ENCODE data around the gene TMOD1. TPM values are rescaled to one million over a fixed set of nuclear protein-coding genes. Genes with fewer than 3 reads are reported as not detected.
A peak's percentile ranks its signal among the peaks of the same experiment; 100 is the strongest.
"Not testable (repeated sequence)": the region's sequence is repeated elsewhere in the genome, so short reads cannot be mapped to it uniquely, and the experiment has no call there.

Gene TMOD1
- total and polyA plus RNA-seq, 9 of the 15 experiments (the other 6 are each of a cell fraction or from before 2014, with no cell fraction given) = 7.1 to 41.2 (median 14.2) TPM

DNA sequence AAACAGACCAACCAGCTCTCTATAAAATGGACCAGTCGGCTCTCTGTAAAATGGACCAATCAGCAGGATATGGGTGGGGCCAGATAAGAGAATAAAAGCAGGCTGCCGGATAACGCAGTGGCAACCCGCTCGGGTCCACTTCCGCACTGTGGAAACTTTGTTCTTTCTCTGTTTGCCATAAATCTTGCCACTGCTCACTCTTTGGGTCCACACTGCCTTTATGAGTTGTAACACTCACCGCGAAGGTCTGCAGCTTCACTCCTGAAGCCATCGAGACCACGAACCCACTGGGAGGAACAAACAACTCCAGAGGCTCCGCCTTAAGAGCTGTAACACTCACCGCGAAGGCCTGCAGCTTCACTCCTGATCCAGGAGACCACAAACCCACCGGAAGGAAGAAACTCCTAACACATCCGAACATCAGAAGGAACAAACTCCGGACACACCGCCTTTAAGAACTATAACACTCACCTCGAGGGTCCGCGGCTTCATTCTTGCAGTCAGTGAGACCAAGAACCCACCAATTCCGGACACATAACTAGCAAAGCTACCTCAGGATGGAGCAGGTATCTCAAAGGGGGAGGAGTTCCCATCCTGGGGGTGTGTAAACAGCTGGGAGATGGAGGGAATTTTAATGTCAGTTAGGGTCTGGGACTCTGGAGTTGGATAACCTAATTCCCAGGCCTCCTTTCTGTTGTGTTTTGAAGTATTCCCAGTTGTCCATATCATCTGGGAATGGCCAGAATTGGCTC is 73.6 kb downstream of the TMOD1 start:
- intact Hi-C loops (cut with micrococcal nuclease); H2AFZ ChIP-seq (ENCODE audit: low read depth, low read length); H3K27me3 ChIP-seq (ENCODE audit: control insufficient read depth in 2 of 2, insufficient read depth in 2 of 2, low read length in 2 of 2); H3K4me1 ChIP-seq (replicated peaks in 1 of 2; ENCODE audit: control insufficient read depth in 2 of 2, insufficient read depth in 2 of 2, low read length in 2 of 2); H3K4me3 ChIP-seq; H3K27ac ChIP-seq (ENCODE audit: extremely low read depth, low read depth, low read length); H4K20me1 ChIP-seq (replicated peaks; ENCODE audit: control insufficient read depth, insufficient read depth, low read length); H3K9me3 ChIP-seq (replicated peaks; ENCODE audit: control insufficient read depth, insufficient read depth, low read depth, low read length); H3K4me2 ChIP-seq (ENCODE audit: insufficient read depth, low read length); DNase-seq (ENCODE audit: extremely low read depth in 1 of 4, low spot score in 3 of 4); in situ Hi-C loops (cut with MboI); H3K9ac ChIP-seq (ENCODE audit: insufficient read depth in 1 of 2, low read depth in 2 of 2, low read length in 2 of 2); FAIRE-seq; BruUV-seq (replicated peaks); H3K79me2 ChIP-seq (ENCODE audit: control insufficient read depth, insufficient read depth, low read length); H3K9me1 ChIP-seq (ENCODE audit: control insufficient read depth, insufficient read depth, low read length); ATAC-seq; CTCF ChIA-PET (ENCODE audit: low intra/inter-chr PET ratio): not testable (repeated sequence)
- POLR2A ChIA-PET = interaction anchor here (1.6 kb wide), 1 partner anchor 71 kb away, joined by 6 read pairs; no protein-coding TSS in a partner anchor
- 90% methylated on average over 21 of the region's 21 CpGs for WGBS (ENCODE audit: insufficient coverage, low coverage, missing lambda C conversion rate)
- peaks cover 34% of the 10 kb centered on the region; the same call in 2 of the 3 replicates for H3K36me3 ChIP-seq (ENCODE audit: control insufficient read depth, insufficient read depth, low read length)
- TF ChIP-seq POLR2AphosphoS5 (IDR thresholded peaks at IDR 0.05; ENCODE audit: control insufficient read depth, insufficient read depth, low read depth, low read length) = peak; percentile 6; the same call in 1 of the 2 replicates
- peak; percentile 42 for TF ChIP-seq NFYB (IDR thresholded peaks at IDR 0.05; ENCODE audit: extremely low read depth, insufficient read length)

DNA sequence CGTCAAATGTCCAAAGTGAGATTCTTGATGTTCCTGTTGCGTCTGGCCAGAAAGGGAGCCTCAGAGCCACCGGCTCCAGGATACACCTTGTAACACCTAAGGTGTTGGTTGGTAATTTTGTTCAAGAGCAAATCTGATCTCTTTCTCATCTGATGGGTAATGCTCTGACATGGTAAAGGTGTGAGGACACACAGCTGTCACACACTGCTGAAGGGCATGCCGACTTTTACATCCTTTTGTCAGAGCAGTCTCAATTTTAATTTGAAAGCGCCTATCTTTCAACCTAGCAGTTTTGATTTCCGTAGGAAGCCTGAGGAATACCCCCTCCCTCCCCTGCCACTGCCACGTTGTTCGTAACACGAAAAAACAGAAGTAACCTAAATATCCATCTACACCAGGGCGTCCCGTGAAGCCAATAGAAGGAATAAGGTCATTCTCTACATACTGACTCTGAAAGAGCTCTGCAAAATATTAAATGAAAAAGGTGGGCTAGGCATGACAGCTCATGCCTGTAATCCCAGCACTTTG is 74.3 kb downstream of the TMOD1 start:
- Histone ChIP-seq H3K9ac (ENCODE audit: insufficient read depth in 1 of 2, low read depth in 2 of 2, low read length in 2 of 2) (no peak overlapping the region), H3K27ac (ENCODE audit: extremely low read depth, low read depth, low read length) (no peak overlapping the region), H3K4me2 (ENCODE audit: insufficient read depth, low read length) (no peak overlapping the region), H3K4me3 (no peak overlapping the region), H3K36me3 (ENCODE audit: control insufficient read depth, insufficient read depth, low read length) (peaks cover 28% of the 10 kb centered on the region; the same call in 2 of the 3 replicates), H3K9me1 (ENCODE audit: control insufficient read depth, insufficient read depth, low read length) (no peaks in the 10 kb centered on the region), H4K20me1 (replicated peaks; ENCODE audit: control insufficient read depth, insufficient read depth, low read length) (no peaks in the 10 kb centered on the region), H3K27me3 (ENCODE audit: control insufficient read depth in 2 of 2, insufficient read depth in 2 of 2, low read length in 2 of 2) (no peaks in the 10 kb centered on the region), H2AFZ (ENCODE audit: low read depth, low read length) (no peak overlapping the region), H3K4me1 (replicated peaks in 1 of 2; ENCODE audit: control insufficient read depth in 2 of 2, insufficient read depth in 2 of 2, low read length in 2 of 2) (no peaks in the 10 kb centered on the region), H3K79me2 (ENCODE audit: control insufficient read depth, insufficient read depth, low read length) (no peaks in the 10 kb centered on the region), H3K9me3 (replicated peaks; ENCODE audit: control insufficient read depth, insufficient read depth, low read depth, low read length) (no peaks in the 10 kb centered on the region)
- TF ChIP-seq HNRNPL (IDR thresholded peaks at IDR 0.05; ENCODE audit: low read depth, low read length) = no peak
- TF ChIP-seq POLR2AphosphoS5 (IDR thresholded peaks at IDR 0.05; ENCODE audit: control insufficient read depth, insufficient read depth, low read depth, low read length) = peak; percentile 11; the same call in 1 of the 2 replicates
- no TSS peak for BruUV-seq (replicated peaks)
- ATAC-seq = no peak
- 88% methylated on average over 11 of the region's 11 CpGs for WGBS (ENCODE audit: insufficient coverage, low coverage, missing lambda C conversion rate)
- in situ Hi-C loops (cut with MboI) = no loop called here
- no peak for DNase-seq (ENCODE audit: extremely low read depth in 1 of 4, low spot score in 3 of 4)
- intact Hi-C loops (cut with micrococcal nuclease) = no loop called here
- CTCF ChIA-PET (ENCODE audit: low intra/inter-chr PET ratio) = no interaction called here
- FAIRE-seq = no peak
- POLR2A ChIA-PET = interaction anchor here (0.7 to 1.6 kb wide), 3 partner anchors 15 to 701 kb away, joined by 3 to 6 read pairs (median 3); no protein-coding TSS in a partner anchor

All from K562 (cell line).